Smooth muscle cell (in vitro differentiated cells): ENCODE data around the gene ACE. TPM values are rescaled to one million over a fixed set of nuclear protein-coding genes. Genes with fewer than 3 reads are reported as not detected.

Source experiments
- DNase-seq: peaks from one replicate; lab custom pipeline; 2025; ENCODE audit not compliant: unreplicated experiment; lab: John Stamatoyannopoulos, UW
- H2AFZ ChIP-seq: fragments of 200-600 bp; sonication (generic); 2 replicates; pipeline ENCODE4 v1.6.0; 2016; ENCODE audit warnings: antibody characterized with exemption, low read depth, mild to moderate bottlenecking
- H3F3A ChIP-seq: fragments of 200-600 bp; sonication (generic); 2 replicates; pipeline ENCODE4 v1.6.0; 2017; ENCODE audit warnings: antibody characterized with exemption, low read depth
- H3K27ac ChIP-seq: fragments of 200-600 bp; sonication (generic); 2 replicates; pipeline ENCODE4 v1.5.1; 2016; ENCODE audit warnings: low read depth, mild to moderate bottlenecking
- H3K27me3 ChIP-seq: fragments of 200-600 bp; sonication (generic); 2 replicates; pipeline ENCODE4 v1.6.1; 2016; ENCODE audit warnings: low read depth, mild to moderate bottlenecking
- H3K36me3 ChIP-seq: fragments of 200-600 bp; sonication (generic); 2 replicates; pipeline ENCODE4 v1.5.1; 2016; ENCODE audit warnings: low read depth
- H3K4me1 ChIP-seq: fragments of 200-600 bp; sonication (generic); 2 replicates; pipeline ENCODE4 v1.5.1; 2016; ENCODE audit warnings: low read depth
- H3K4me2 ChIP-seq: fragments of 200-600 bp; sonication (generic); 2 replicates; pipeline ENCODE4 v1.6.0; 2016; ENCODE audit warnings: mild to moderate bottlenecking
- H3K4me3 ChIP-seq: fragments of 200-600 bp; sonication (generic); 2 replicates; pipeline ENCODE4 v1.5.1; 2016; ENCODE audit warnings: mild to moderate bottlenecking
- H3K79me2 ChIP-seq: fragments of 200-600 bp; sonication (generic); 2 replicates; pipeline ENCODE4 v1.6.0; 2016; ENCODE audit warnings: low read depth, mild to moderate bottlenecking
- H3K9ac ChIP-seq: fragments of 200-600 bp; sonication (generic); 2 replicates; pipeline ENCODE4 v1.6.0; 2016; ENCODE audit warnings: low read depth
- H3K9me3 ChIP-seq: fragments of 200-600 bp; sonication (generic); replicated peaks from 2 replicates; pipeline ENCODE4 v1.5.1; 2016; ENCODE audit warnings: low read depth
- H4K20me1 ChIP-seq: fragments of 200-600 bp; sonication (generic); 2 replicates; pipeline ENCODE4 v1.6.0; 2016; ENCODE audit warnings: low read depth
- WGBS: methylation state at CpG from one replicate; pipeline ENCODE4 v1.1.7; 2016; ENCODE audit warnings: low lambda C conversion rate; 5-methylcytosine and 5-hydroxymethylcytosine counted together
- polyA plus RNA-seq: library from polyadenylated mRNA; unstranded; fragments of >200 nt; fragmentation: Nextera tagmentation; extraction: Ambion mirVana; gene quantifications from 2 replicates; pipeline ENCODE4 v1.2.1, GENCODE V29; 2016
- total RNA-seq: library from RNA; depleted of rRNA; stranded (reverse); fragments of >200 nt; gene quantifications from 2 replicates; pipeline ENCODE4 v1.2.3, GENCODE V29; 2014
- TF ChIP-seq, protein P1 (sequence below): fragments of 200-600 bp; sonication (generic); IDR thresholded peaks from 2 replicates; pipeline ENCODE4 v1.5.1; 2017; ENCODE audit warnings: borderline replicate concordance, mild to moderate bottlenecking, antibody characterized with exemption; ENCODE audit not compliant: insufficient read depth, poor library complexity, severe bottlenecking

ACE gene
- total and polyA plus RNA-seq, 2 experiments from 2014 or later = 1.5 to 2.0 TPM

DNA sequence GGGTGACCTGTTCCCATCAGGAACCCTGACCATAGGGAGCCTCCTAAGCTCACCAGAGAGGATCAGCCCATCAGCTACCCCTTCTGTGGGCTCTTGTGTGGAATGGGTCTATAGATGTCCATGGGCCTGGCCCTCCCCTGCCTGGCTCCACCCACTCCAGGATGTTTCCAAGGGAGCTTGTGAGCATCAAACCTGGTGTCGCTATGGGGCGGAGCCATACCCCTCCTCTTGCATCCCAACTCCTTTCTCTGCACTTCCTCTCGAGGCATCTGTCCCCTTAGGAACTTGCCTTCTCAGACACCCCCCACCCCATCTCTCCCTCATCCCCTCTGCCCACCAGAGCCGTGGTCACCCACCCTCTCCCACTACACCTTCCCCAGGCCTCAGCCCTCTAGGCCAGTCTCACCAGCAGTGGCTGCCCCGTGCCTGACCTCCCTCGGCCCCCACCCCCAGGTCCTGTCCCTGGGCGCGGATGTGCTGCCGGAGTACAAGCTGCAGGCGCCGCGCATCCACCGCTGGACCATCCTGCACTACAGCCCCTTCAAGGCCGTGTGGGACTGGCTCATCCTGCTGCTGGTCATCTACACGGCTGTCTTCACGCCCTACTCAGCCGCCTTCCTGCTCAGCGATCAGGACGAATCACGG is 56.7 kb downstream of the ACE start:
- Histone ChIP-seq H3K36me3 (no peaks in the 10 kb centered on the region), H3K27ac (no peak overlapping the region), H3K9ac (no peak overlapping the region), H2AFZ (no peak overlapping the region), H3K4me2 (no peak overlapping the region), H3K4me1 (no peaks in the 10 kb centered on the region), H3K4me3 (no peak overlapping the region), H3K27me3 (peaks cover 12% of the 10 kb centered on the region), H4K20me1 (no peaks in the 10 kb centered on the region), H3F3A (no peaks in the 10 kb centered on the region), H3K9me3 (no peaks in the 10 kb centered on the region), H3K79me2 (no peaks in the 10 kb centered on the region)
- TF ChIP-seq, protein P1, sequence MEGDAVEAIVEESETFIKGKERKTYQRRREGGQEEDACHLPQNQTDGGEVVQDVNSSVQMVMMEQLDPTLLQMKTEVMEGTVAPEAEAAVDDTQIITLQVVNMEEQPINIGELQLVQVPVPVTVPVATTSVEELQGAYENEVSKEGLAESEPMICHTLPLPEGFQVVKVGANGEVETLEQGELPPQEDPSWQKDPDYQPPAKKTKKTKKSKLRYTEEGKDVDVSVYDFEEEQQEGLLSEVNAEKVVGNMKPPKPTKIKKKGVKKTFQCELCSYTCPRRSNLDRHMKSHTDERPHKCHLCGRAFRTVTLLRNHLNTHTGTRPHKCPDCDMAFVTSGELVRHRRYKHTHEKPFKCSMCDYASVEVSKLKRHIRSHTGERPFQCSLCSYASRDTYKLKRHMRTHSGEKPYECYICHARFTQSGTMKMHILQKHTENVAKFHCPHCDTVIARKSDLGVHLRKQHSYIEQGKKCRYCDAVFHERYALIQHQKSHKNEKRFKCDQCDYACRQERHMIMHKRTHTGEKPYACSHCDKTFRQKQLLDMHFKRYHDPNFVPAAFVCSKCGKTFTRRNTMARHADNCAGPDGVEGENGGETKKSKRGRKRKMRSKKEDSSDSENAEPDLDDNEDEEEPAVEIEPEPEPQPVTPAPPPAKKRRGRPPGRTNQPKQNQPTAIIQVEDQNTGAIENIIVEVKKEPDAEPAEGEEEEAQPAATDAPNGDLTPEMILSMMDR = no peak
- DNase-seq = no peak
- WGBS = 92% methylated on average over 19 of the region's 20 CpGs

DNA sequence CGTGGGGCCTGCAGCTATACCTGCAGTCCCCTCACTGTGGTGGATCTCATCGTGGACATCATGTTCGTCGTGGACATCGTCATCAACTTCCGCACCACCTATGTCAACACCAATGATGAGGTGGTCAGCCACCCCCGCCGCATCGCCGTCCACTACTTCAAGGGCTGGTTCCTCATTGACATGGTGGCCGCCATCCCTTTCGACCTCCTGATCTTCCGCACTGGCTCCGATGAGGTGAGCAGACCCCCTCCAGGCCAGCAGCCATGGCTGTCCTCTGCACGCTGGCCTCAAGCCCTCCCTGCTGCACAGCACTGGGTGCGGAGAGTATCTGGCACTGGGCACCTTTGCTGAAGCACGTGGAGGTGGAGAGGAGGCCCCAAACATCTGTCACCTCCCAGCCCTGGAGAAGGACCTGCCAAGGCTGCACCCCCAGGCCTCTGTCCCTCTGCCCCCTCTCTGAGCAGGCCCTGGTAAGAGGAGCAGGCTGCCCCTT is 57.3 kb downstream of the ACE start:
- Histone ChIP-seq H3K4me2 (no peak overlapping the region), H3K9ac (no peak overlapping the region), H4K20me1 (no peaks in the 10 kb centered on the region), H3K36me3 (no peaks in the 10 kb centered on the region), H3K4me1 (no peaks in the 10 kb centered on the region), H3K79me2 (no peaks in the 10 kb centered on the region), H3K9me3 (no peaks in the 10 kb centered on the region), H3K27me3 (peaks cover 18% of the 10 kb centered on the region), H3K4me3 (no peak overlapping the region), H3K27ac (no peak overlapping the region), H2AFZ (no peak overlapping the region), H3F3A (no peaks in the 10 kb centered on the region)
- TF ChIP-seq, protein P1 = no peak
- no peak for DNase-seq
- 95% methylated on average over 17 of the region's 17 CpGs for WGBS

DNA sequence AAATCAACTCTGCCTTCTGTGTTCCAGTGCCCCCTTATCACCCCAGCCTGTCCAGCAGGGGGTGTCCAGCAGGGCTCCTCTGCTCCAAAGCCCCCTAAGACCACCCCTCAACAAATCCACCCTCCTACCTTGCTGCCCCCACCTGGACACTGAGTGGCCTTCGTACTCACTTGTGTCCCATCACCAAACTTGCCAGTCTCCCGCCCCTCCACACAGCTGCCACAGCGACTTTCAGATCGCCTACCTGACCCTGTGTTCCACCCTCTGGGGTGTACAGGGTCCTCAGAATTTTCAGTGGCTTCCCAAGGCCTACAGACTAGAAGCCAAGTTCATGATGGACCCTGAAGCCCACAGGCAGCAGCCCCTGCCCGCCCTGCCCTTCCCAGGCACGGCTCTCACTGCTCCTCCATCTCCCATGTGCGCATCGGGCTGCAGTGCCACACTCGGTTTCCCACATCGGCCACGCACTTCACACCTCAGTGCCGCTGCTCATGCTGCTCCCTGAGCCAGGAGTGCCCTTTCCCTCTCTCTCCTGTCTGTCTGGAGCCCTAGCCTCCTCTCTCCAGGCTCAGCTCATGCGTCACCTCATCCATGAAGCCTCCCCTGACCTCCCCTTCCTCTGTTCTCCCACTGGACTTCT is 58.1 kb downstream of the ACE start:
- Histone ChIP-seq H3K9me3 (no peaks in the 10 kb centered on the region), H3F3A (no peaks in the 10 kb centered on the region), H3K27ac (no peak overlapping the region), H3K36me3 (no peaks in the 10 kb centered on the region), H3K79me2 (no peaks in the 10 kb centered on the region), H4K20me1 (no peaks in the 10 kb centered on the region), H3K4me1 (no peaks in the 10 kb centered on the region), H2AFZ (no peak overlapping the region), H3K4me3 (no peak overlapping the region), H3K9ac (no peak overlapping the region), H3K4me2 (no peak overlapping the region), H3K27me3 (peaks cover 22% of the 10 kb centered on the region)
- no peak for DNase-seq
- WGBS = 92% methylated on average over 12 of the region's 13 CpGs
- TF ChIP-seq, protein P1 = no peak
